ENCODE data around the gene CSMD2.

The CSMD2 gene

GRCh38 chr1:34155860-34156259, 9.2 kb downstream of the CSMD2 start:
- DNase-seq = no peak

GRCh38 chr1:34153246-34153645, 11.8 kb downstream of the CSMD2 start:
- no peak for DNase-seq

GRCh38 chr1:34149501-34149900, 15.5 kb downstream of the CSMD2 start:
- DNase-seq = no peak

GRCh38 chr1:34147301-34147700, 17.7 kb downstream of the CSMD2 start:
- DNase-seq = no peak

GRCh38 chr1:34144766-34145165, 20.3 kb downstream of the CSMD2 start:
- no peak for DNase-seq

GRCh38 chr1:34143975-34144374, 21.1 kb downstream of the CSMD2 start:
- no peak for DNase-seq

GRCh38 chr1:34140011-34140676, 24.9 kb downstream of the CSMD2 start:
- DNase-seq = peak; percentile 10 to 36 (median 26)

GRCh38 chr1:34137411-34137810, 27.6 kb downstream of the CSMD2 start:
- no peak for DNase-seq

GRCh38 chr1:34132161-34132420, 32.9 kb downstream of the CSMD2 start:
- no peak for DNase-seq

- DNase-seq = no peak
Measured at GRCh38 chr1:34131396-34132160, 33.5 kb downstream of the CSMD2 start.

GRCh38 chr1:34130306-34130705, 34.7 kb downstream of the CSMD2 start:
- DNase-seq = no peak

GRCh38 chr1:34129630-34130029, 35.4 kb downstream of the CSMD2 start:
- DNase-seq = no peak

- no peak for DNase-seq
Measured at GRCh38 chr1:34128186-34128889, 36.7 kb downstream of the CSMD2 start.

GRCh38 chr1:34127006-34128000, 37.7 kb downstream of the CSMD2 start:
- DNase-seq = no peak

- no peak for DNase-seq
Measured at GRCh38 chr1:34126486-34126885, 38.5 kb downstream of the CSMD2 start.

GRCh38 chr1:34125721-34126380, 39.2 kb downstream of the CSMD2 start:
- DNase-seq = no peak

GRCh38 chr1:34122080-34122932, 42.7 kb downstream of the CSMD2 start:
- DNase-seq = no peak

GRCh38 chr1:34115233-34115632, 49.8 kb downstream of the CSMD2 start:
- DNase-seq = no peak

GRCh38 chr1:34113887-34114286, 51.1 kb downstream of the CSMD2 start:
- peak in 2 of 3 donors; percentile 8 to 9 for DNase-seq

- no peak for DNase-seq
Measured at GRCh38 chr1:34113362-34113761, 51.7 kb downstream of the CSMD2 start.

- no peak for DNase-seq
Measured at GRCh38 chr1:34108711-34109110, 56.3 kb downstream of the CSMD2 start.
